CD4-positive, alpha-beta T cell treated with Interleukin-6 at 100 ng/mL for 8 hours (primary cell): ENCODE data around the gene RFX7.

Experiments
- DNase-seq: peaks from one replicate; pipeline ENCODE4 v3.0.0-alpha.2; 2020; ENCODE audit warnings: mixed read lengths, low spot score

The RFX7 gene

DNA sequence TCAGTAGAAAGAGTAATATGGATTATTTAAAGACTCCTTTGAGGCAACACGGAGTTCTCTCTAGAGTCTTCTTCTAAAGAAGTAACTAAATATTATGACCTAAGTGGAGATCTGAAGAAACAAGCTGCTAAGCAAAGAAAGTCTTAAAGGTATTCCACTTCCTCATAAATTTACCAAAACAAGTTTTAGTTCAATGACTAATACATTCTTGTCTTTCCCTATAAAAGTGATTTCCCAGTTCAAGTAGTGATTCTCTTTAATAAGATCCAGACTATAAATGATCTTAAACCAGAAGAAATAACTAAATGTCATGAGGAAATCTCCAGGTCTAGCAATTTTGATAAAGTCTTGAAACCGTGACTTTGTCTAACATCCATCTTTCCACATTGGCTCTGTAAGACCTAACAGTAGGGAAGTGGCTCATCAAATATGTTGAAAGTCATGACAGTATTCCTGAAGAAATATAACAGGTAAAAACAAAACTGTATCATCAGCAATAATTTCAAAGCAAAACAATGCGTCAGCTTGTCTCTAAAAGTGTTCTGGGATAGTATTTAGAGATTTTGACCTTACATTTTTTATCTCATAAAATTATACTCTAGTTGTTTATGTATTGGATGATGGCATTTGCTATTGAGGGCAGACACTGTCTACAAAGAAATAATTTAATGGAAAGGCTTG lies 198.5 kb downstream of the RFX7 start:
- no peak for DNase-seq

DNA sequence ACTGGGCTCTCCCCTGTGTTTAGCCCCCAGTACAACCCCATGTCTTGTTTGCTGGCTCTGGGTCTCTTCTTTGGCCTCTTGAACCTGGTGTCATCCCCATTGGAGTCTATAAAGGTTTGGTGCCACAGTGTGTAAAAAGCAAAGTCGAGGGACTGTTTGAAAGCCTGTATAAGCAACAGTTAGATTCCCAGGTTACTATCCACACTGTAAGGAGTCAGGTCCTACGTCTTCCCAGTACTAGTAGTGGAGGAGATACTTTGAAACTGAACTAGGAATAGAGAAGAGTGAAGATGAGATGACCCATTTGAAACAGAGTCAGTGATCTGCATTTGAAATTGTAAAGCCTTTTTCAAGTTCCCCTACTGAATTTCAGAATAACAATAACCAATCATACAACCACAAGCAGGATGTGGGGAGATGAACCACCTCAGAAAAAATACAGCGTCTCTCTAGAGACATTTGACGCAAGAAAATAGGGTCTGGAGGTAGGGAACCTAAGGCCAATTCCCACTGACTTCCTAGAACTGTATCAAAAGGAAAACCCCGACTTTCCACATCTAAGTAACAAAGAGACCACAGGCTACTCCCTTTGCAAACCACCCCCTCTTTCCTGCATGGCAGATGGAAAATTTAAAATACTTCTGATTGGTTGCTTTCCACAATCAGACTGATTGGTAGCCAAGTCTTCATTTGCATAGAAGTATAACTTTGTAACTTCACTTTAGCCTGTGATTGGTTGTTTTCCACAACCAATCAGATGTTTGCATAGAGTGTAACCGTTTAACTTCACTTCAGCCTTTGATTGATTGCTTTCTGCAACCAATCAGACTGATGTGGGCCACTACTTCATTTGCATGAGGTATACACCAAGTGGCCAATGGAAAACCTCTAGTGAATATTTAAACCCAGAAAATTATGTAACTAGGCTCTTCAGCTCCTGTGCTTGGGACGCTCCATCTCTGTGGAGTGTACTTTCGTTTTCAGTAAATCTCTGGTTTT lies 200.4 kb downstream of the RFX7 start:
- DNase-seq, result peak; percentile 59

- no peak for DNase-seq
Observed at GRCh38 chr15:56042498-56042897, 201.2 kb downstream of the RFX7 start.

- no peak for DNase-seq
Observed at GRCh38 chr15:56042031-56042430, 201.6 kb downstream of the RFX7 start.

- DNase-seq, result no peak
Observed at GRCh38 chr15:56040081-56041035, 203.3 kb downstream of the RFX7 start.

DNA sequence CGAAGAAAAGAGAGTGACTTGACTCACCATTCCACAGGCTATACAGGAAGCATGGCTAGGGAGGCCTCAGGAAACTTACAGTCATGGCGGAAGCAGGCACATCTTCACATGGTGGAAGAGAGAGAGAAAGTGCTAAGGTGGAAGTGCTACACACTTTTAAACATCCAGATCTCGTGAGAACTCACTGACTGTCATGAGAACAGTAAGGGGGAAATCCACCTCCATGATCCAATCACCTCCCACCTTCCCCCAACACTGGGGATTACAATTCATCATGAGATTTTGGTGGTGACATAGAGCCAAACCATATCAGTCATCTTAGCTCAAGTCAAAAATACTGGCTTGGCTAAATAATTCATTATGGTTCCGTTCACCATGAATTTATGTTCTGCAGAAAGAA lies 205.0 kb downstream of the RFX7 start:
- DNase-seq, result no peak

- DNase-seq, result no peak
Observed at GRCh38 chr15:56038015-56038414, 205.7 kb downstream of the RFX7 start.
